IPS-NIHi7 (cell line): ENCODE data around the gene TARS3.

Experiments
- DNase-seq: peaks from one replicate; pipeline ENCODE4 v3.0.0; 2012; ENCODE audit warnings: mixed read lengths; ENCODE audit errors: extremely low spot score

Gene TARS3

DNA sequence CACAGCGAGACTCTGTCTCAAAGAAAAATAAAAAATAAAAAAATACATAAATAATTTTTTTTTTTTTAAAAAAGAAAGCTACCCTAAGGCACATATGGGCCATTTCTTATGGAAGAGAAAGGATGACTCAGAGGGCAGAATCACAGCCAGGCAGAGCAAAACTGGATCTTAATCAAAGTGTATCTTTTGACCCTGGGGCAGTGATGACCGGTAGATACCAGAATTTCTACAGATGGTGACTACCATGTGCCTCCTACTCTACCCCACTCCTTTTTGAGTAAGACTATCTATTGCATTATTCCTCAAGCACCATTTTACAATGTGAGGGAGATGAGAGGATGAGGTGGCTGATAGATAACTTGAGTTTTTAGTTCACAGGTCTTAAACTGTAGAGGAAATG lies 26.0 kb downstream of the TARS3 start:
- no peak for DNase-seq

DNA sequence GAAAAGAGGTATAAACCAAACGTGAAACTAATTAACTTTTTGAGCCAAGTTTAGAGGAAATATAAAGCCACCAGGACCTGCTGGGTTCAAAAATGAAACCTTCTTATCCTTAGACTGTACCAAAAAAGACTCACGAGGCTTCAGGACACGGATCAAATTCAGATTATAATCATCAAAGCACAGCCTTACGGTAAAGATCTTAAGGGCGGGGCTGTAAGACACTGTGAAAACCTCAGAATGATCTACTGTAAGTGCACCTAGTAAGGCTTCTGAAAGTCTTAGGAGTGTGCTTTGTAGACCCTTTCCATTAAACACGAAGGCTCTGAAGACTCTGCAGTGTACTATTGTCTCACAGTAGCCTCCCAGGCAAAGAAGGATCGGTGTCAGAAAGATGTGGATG lies 26.8 kb downstream of the TARS3 start:
- no peak for DNase-seq

DNA sequence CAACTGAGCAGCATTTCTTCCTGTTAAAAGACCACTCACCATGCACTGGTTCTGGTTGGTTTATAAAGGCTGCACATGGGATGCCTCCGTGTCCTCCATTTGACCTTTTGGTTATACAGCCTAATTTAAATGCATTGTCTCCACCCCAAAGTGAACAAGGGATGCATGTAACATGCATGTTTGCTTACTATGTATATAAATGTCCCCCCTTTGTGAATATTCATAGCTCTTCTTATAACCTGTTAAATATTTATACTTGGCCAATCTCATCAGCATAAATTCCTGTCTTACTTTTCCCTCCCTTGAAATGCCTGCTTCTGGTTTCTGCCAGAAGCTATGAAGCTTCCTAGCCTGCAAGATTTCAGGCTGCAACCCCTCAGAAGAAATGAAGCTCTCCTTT lies 27.4 kb downstream of the TARS3 start:
- no peak for DNase-seq

DNA sequence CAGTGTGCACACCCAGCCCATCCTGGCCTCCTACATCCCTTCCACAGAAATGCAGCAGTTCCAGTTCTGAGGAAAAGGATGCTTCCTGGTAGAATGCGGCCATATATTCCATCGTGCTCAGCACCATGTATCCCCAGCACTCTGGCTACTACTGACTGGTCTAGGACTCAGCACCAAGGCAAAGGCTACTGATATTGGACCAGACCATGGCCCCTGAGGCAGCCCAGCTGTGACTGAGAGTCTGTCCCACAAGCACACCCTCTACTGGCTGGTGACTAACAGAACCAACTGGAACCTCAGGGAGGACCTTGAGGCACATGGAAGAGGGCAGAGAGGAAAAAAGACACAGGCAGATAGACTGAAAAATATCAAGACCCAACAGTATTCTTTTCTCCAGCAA lies 30.0 kb downstream of the TARS3 start:
- peak; percentile 35 for DNase-seq

DNA sequence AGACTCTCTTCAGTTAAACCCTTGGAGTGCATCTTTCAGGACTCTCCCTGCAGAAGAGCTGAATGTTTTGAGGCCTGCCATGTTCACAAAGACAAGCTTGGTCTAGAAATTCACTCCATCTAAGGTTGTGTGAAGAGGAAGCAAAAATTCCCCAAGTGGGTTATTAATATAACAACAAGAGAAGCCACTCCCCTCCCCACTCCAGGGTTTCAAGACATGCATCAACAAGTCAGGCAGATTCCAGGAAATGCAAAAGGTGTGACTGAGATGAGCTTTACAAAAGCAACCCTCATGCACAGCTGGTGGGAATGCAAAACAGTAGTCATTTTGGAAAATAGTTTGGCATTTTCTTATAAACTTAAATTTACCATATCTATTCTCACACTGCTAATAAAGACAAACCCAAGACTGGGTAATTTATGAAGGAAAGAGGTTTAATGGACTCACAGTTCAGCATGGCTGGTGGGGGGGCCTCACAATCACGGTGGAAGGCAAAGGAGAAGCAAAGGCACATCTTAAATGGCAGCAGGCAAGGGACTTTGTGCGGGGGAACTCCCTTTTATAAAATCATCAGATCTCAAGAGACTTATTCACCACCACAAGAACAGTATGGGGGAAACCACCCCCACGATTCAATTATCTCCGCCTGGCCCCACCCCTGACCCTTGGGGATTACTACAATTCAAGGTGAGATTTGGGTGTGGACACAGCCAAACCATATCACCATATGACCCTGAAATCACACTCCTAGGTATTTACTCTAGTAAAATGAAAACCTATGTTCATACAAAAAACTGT lies 31.3 kb downstream of the TARS3 start:
- no peak for DNase-seq

DNA sequence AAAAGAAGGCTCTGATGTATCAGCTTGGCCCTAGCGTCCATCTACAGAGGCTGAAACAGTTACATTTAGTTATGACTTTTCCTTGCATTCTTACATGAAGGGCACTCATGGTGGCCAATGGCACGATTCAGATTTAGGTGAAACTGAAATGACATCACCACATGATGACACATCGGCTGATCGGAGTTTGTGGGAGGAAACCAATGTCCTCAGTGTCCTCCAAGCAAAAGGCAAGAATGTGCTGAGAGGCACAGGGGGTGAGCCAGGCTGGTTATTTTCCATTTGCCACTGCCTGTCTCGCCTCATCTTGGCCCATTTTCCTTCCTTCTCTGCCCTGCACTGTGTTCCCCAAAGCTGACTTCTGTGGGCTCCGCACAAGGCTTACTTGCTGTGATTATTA lies 34.4 kb downstream of the TARS3 start:
- no peak for DNase-seq

DNA sequence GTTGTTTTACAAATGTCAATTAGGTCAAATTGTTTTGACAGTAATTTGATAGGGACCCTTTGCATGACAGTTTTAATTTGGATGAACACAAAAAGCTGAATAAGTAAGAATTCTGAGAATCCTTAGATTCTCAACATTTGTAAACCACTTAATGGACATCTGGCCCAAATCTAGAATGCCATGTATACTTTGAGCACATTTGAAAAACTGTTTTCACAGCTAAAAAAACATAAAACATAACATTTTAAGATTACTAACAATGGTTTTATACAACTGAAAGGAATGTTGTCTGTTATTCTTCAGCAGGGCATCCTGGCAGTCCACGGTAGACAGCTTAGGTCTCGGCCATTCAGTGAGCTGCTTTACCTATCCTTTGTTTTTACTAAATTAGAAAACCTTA lies 37.6 kb downstream of the TARS3 start:
- no peak for DNase-seq

DNA sequence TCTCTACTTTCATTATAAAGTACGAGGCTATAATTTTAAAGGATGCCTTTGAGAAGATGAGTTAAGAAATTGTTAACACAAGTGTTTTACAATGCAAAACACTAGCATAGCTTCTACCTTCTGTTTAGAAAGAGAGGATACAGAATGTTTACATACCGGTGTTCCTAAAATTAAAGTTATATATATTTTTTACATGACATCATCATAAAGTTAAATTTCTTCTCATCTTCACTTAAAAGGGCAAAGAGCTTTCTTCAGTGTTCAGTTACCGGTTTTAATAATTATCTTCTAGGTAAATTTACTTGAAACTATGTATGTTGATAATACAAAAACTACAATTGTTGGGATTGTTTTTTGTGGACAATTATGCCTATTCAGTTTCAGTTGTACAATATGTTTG lies 39.4 kb downstream of the TARS3 start:
- no peak for DNase-seq

DNA sequence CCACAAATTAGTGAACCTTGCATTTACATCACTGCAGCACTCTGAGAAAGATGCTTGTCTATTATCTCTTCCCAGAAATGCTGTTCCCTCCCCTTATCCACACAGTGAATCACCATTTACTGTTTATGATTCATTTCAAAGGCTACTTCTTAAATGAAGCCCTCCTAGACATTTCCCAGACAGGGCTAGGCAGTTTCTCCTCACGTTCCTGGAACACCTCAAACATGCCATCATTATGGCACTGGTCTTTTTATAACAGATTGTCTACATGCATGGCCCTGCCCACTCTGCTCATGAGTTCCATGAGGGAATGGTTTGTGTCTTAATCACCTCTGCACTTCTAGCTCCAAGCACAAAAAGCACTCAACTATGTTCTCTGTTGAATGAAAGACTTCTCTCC lies 39.9 kb downstream of the TARS3 start:
- no peak for DNase-seq

DNA sequence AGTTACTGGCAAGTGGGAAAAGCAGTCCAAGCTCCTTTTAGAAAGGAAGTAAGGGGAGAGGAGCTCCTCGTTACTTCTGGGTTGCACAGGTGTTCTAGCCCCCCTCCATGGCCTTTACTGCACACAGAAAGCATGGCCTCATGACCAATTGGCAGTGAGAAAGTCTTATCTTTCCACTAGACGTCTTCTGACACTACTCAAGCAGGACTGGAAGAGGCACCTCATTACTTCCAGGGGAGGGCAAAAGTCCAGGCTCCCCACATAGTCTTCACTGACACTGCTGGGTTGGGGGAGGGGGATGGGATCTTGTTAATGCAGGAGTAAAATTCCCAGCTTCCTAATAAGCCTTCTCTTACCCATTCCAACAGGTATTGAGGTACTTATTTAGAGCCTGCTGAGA lies 44.5 kb downstream of the TARS3 start:
- no peak for DNase-seq

DNA sequence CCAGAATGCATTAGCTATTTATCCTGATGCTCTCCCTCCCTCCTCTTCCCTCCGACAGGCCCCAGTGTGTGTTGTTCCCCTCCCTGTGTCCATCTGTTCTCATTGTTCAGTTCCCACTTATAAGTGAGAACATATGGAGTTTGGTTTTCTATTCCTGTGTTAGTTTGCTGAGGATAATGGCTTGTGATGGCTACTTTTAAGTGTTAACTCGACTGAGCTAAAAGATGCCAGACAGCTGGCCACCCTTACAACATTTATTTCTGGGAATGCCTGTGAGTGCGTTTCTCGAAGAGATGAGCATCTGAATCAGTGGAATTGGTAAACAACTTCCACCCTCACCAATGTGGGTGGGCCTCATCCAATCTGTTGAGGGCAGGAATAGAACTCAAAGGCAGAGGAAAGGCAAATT lies 47.3 kb downstream of the TARS3 start:
- no peak for DNase-seq

DNA sequence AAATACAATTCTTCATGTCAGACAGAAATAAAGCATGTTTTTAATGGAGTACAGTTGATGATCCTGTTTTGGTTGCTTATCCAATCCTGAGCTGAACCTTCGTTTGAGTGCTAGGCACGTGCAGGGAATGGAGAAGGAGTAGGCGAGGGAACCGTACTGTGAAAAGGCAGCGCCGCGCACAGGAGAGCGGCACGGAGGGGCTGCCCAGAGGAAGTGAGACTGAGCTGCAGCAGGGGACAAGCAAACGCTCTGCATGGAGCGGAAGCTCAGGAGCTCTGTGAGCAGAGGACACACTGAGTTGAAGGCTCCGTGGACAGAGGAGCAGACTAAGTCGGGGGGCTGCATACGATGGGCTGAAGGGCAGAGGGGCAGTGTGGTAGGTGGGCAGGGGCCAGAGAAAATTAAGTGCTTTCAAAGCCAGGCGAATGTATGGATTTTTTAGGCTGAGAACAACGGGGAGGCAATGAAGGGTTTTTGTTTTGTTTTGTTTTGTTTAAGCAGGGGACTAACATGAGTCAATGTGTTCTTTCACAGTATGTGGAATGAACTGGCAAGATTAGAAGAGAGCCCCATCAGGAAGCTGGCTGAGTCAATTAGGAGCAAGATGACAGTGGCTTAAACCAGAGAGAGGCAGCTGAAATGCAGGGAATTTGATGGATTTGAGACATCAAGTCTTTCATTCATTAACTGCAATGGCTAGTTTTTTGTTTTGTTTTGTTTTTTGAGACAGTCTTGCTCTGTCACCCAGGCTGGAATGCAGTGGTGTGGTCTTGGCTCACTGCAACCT lies 48.3 kb downstream of the TARS3 start:
- DNase-seq, result peak; percentile 26

DNA sequence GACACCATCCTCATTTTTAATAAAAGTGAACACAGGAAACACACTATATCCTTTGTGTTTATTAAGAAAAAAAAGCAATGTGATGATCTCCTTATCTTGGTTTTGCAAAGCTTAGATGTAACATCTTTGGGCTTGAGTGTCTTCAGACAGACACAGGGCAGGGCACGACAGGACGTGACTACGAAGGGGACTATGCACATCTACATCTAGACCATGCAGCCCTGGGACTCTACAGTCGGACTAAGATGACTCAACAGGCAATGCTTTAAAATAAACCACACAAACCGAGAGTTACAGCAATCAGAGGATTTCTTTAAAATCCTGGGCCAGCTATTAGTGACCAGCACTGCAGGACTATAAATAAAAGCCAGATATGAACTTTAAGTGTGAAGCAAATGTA lies 49.3 kb downstream of the TARS3 start:
- DNase-seq, result no peak

DNA sequence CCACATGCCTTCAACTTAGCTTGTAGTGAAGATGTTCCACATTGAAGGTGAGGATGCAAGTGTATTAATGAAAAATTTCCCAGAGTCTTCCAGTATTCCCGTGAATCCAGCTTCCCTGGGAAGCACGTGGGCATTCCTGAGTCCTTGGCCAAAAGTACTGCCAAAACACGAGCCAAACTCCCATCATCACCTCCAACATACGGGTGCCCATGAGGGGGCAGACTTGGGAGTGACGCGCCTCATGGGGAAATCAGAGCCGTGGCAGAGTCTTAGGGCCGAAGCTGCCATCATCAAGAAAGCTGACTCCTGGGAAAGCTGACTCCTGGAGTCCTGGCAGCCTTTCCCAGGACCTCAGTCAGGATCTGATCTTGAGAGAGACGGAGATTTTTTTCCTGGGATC lies 52.0 kb downstream of the TARS3 start:
- peak; percentile 43 for DNase-seq

DNA sequence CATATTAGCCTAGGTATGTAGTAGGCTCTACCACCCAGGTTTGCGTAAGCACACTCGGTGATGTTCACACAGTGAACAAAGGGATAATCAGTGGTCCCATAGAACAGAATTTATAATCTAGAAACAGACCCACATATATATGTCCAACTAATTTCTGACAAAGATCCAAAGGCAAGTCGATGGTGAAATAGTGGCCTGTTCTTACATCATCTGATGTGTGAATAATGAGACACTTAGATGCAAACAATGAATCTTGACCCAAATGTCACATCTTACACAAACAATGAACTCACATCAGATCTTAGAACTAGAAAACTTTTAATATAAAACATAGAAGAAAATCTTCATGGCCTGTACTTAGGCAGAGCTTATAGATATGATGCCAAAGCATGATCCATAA lies 54.5 kb downstream of the TARS3 start:
- no peak for DNase-seq

DNA sequence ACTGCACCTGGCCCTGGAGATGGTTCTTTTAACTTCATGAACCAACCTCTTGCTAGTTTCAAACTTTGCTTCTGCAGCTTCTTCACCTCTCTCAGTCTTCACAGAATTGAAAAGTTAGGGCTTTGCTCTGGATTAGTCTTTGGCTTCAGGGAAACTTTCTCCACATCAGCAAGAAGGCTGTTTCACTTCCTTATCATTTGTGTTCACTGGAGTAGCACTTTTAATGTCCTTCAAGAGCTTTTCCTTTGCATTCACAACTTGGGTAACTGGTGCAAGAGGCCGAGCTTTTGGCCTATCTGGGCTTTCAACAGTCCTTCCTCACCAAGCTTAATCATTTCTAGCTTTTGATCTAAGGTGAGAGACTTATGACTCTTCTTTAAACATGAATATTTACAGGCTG lies 56.4 kb downstream of the TARS3 start:
- DNase-seq, result no peak

DNA sequence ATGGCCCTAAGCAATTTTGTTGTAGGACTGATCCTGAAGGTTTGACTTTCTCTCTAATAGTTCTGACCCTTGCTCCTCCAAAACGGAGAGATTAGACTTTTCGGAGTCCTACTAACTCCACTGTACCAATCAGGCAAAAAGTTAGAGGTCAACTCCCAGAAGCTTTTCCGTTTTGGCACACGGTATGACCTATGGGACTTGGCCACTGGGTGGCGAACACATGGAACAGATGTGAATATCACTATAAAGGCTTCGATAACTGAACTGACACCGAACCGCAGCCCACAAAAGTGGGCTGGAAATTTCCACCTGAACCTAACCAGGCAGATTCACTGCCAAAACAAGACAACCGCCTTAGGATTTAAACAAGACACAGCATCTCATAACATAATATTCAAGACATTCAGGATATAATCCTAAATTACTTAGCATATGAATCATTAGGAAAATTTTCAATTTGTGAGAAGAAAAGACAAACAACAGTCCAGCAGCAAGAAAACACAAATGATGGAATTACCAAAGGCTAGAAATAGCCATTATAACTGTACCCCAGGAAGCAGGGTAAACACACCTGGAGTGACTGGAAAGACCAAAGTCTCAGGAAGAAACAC lies 59.9 kb downstream of the TARS3 start:
- no peak for DNase-seq

DNA sequence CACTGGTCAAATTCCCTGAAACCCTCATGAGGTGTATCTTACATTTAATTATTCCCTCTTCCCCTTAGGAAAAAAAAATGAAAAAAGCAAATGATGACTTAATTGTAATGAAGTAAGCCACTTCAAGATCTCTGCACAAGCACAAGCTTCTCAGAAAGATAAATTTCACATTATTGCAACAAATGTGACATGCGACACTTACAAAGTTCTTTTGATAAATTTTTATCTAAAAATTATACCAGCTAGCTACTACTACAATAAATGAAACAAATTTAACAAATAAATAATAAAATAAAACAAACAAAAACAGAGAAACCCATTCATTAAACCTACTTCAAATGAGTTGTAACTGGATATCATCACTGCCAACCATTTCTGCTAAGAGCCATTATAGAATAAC lies 62.1 kb downstream of the TARS3 start:
- no peak for DNase-seq

DNA sequence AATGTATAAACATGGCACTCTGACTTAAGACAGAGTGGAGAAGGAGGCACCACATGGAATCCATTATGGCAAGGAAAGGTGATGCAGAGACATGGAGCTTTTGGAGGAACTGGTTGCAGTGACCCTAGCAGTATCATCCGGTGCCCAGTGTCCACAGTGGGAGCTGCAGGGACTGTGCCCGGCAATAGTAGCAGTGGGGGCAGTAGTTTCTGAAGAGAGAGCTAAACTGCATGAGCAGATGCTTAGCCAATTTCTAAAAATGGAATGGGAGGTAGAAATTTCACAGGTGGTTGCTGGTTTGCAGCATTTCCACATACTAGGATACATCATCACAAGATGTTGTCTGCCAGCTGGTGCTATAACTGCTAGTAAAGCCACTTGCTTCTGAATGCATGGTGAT lies 64.3 kb downstream of the TARS3 start:
- no peak for DNase-seq

DNA sequence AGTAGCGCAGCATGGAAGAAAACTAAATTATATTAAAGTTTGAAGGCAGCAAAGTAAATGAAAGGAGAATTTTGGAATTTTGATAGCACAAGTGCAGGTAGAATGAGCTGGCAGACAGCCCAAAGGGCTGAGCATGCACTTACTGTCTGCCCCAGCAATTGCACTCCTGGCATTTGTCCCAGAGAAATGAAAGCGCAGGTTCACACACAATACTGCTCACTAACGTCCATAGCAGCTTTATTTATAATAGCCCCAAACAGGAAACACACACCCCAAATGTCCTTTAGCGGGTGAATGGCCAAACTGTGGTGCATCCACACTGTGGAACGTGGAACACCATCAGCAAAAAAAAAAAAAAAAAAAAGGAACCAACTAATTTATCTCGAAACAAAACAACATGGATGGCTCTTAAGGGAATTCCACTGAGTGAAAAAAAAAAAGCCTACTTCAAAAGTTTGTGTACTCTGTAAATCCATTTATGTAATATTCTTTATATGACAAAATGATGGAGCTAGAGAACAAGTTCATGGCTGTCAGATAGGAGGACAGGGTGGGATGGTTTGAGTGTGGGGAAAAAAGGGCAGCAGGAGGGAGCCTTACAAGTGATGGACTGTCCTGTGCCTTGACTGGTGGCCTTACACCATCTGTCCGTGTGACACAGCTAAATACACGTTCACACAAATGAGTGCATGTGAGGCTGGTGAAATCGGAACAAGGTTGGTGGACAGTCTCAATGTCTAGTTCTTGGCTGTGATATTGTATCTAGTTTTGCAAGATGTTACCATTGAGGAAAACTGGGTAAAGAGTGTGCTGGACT lies 66.1 kb downstream of the TARS3 start:
- DNase-seq, result no peak

DNA sequence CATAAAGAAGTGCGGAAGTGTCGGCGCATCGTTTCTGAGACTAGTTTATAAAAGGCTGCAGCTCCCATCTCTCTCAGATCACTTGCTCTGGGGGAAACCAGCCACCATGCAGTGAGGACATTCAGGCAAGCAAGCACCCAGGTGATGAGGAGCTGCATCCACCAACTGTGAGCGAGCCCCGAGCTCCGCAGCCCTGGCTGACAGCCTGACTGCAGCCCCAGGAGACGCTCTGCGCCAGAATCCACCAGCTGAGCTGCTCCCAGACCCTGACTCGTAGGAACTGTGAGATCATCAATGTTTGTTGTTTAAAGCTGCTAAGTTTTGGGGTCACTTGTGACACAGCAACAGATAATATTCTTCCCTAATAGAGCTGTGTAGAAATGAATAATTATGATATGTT lies 67.1 kb downstream of the TARS3 start:
- DNase-seq, result no peak
